Measurements from ENCODE around the gene SETD9.

SETD9 gene

GRCh38 chr5:56938858-56939257, 29.5 kb downstream of the SETD9 start:
- DNase-seq (ENCODE audit: low spot score): no peak

DNA sequence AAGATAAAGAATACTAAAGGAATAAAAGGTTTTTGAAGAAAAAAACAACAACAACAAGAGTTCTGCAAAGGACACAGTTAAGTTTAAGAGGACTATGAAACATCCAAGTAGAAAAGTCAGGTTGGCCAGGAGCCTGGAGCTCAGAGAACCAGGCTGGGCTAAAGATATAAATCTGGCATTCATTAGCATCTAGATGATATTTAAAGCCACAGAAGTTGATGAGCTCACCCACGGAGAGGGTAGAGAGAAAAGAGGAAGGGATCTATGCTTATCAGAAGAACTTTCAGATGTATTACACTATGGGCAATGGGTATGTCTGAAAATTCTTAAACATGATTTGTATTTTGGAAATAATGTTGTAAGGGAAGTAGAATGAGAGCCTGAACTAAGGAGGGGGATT, 32.6 kb downstream of the SETD9 start:
- no peak for DNase-seq (ENCODE audit: low spot score)

GRCh38 chr5:56947052-56947451, 37.7 kb downstream of the SETD9 start:
- DNase-seq (ENCODE audit: low spot score): no peak

DNA sequence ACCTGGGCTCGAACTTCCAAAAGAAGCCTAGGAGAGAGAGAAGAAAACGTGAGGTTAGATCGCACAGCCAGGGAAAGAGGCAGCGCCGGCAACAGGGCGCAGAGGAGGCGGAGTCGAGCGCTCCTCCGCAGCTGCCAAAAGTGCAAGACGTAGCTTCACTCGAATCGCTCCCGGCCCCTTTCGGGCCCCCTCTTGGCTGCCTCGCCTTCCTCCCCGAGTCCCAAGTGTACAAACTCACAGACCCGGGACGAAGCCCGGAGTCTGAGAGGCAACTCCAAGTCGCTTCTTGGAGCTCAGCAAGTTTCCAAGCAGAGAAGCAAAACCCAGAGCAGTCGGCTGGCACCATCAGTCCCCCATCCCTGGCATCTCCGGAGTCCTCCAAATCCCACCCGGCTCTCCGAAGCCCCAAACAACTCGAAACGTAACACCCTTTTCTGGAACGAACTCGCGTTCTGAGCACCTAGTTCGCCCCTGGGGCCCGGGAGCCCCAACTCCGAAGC, 41.3 kb downstream of the SETD9 start:
- DNase-seq (ENCODE audit: low spot score): peak; percentile 77

GRCh38 chr5:56951126-56951945, 41.9 kb downstream of the SETD9 start:
- peak; percentile 78 for DNase-seq (ENCODE audit: low spot score)

GRCh38 chr5:56951946-56952691, 42.7 kb downstream of the SETD9 start, which contains the start of gene MIER3:
Gene MIER3 (minus strand): TSS chr5:56952123. CDS start chr5:56952102, 21 bp downstream.
- DNase-seq (ENCODE audit: low spot score): peak; percentile 90

- DNase-seq (ENCODE audit: low spot score): no peak
Observed at GRCh38 chr5:56954262-56954661, 44.9 kb downstream of the SETD9 start.

DNA sequence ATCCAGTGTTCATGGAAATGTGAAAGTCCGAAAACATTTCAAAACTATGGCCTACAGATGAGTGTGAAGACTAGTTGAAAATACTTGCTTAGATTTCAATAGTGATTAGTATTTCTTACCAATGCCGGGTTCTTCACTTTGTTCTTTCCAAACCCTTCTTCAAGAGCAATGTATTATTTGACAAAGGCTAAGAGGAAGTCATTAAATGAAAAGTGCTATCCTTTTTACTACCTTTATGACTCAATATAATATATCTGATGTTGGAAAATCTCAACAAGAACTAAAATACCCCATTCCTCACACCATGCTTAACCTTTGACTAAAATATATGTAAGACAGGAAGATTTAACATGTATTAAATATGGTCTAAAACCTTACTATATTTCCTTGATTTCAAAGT, 49.2 kb downstream of the SETD9 start:
- DNase-seq (ENCODE audit: low spot score): no peak

DNA sequence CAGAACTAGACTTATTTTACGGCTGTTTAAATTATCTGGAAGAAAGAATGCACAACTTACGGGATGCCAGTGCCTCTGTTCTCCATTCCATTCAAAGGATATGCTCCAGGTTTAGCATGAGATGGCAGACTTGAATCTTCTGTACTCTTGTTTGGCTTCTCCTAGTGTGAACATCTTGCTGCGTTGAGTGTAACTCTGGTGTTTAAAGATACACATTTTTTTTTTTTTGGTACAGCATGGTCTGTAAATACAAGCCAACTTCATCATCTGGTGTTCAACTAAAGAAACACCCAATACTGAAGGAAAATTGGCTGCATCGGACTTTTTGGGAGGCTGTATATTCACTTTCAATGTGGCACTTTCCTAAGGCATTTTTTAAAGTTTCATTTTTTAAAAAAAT, 49.9 kb downstream of the SETD9 start:
- no peak for DNase-seq (ENCODE audit: low spot score)

GRCh38 chr5:56961746-56962145, 52.4 kb downstream of the SETD9 start:
- DNase-seq (ENCODE audit: low spot score): no peak

- no peak for DNase-seq (ENCODE audit: low spot score)
Observed at GRCh38 chr5:56962286-56962685, 52.9 kb downstream of the SETD9 start.

- DNase-seq (ENCODE audit: low spot score): no peak
Observed at GRCh38 chr5:56963246-56963645, 53.9 kb downstream of the SETD9 start.

GRCh38 chr5:56964173-56964572, 54.8 kb downstream of the SETD9 start:
- DNase-seq (ENCODE audit: low spot score): no peak
